Measurements from ENCODE around the gene WDR1. TPM values are rescaled to one million over a fixed set of nuclear protein-coding genes. Genes with fewer than 3 reads are reported as not detected.

Gene WDR1
- total RNA-seq, 1 donor from 2014 or later = 161 TPM

GRCh38 chr4:10077076-10077475 lies 39.5 kb downstream of the WDR1 start:
- Mint-ChIP-seq H3K9me3 (ENCODE audit: unreplicated experiment) (no peaks in the 10 kb centered on the region), H3K4me1 (ENCODE audit: low read depth, unreplicated experiment) (no peaks in the 10 kb centered on the region), H3K27me3 (ENCODE audit: unreplicated experiment) (peaks cover 2% of the 10 kb centered on the region), H3K36me3 (ENCODE audit: unreplicated experiment) (no peaks in the 10 kb centered on the region), H3K27ac (ENCODE audit: unreplicated experiment) (no peak overlapping the region), H3K4me3 (ENCODE audit: unreplicated experiment) (no peak overlapping the region)
- no peak for DNase-seq
- TF ChIP-seq, protein P1, sequence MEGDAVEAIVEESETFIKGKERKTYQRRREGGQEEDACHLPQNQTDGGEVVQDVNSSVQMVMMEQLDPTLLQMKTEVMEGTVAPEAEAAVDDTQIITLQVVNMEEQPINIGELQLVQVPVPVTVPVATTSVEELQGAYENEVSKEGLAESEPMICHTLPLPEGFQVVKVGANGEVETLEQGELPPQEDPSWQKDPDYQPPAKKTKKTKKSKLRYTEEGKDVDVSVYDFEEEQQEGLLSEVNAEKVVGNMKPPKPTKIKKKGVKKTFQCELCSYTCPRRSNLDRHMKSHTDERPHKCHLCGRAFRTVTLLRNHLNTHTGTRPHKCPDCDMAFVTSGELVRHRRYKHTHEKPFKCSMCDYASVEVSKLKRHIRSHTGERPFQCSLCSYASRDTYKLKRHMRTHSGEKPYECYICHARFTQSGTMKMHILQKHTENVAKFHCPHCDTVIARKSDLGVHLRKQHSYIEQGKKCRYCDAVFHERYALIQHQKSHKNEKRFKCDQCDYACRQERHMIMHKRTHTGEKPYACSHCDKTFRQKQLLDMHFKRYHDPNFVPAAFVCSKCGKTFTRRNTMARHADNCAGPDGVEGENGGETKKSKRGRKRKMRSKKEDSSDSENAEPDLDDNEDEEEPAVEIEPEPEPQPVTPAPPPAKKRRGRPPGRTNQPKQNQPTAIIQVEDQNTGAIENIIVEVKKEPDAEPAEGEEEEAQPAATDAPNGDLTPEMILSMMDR (IDR thresholded peaks at IDR 0.05; ENCODE audit: partially characterized antibody, unreplicated experiment) = no peak

DNA sequence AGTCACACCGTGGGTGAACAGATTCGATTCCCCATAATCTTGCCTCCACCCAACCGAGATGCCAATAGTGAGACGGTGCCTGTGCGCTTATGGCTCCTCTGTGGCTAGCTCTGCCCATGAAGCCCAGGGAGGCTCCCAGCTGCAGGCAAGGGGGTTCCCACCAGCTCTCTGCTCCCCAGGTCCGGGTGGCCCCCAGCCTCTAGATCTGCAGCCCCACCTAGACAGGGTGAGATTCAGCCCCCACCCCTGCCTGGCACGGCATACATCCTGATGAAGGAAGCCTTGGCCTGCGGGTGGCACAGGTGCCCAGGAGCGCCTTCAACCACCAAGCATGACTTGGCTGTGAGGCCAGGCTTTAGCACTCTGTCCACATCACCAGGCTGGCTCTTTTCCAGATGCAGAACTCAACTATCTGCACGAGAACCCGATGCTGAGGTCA lies 40.6 kb downstream of the WDR1 start:
- Mint-ChIP-seq H3K4me3 (ENCODE audit: unreplicated experiment) (no peak overlapping the region), H3K9me3 (ENCODE audit: unreplicated experiment) (no peaks in the 10 kb centered on the region), H3K27me3 (ENCODE audit: unreplicated experiment) (peaks cover 2% of the 10 kb centered on the region), H3K27ac (ENCODE audit: unreplicated experiment) (peak overlapping the region; percentile 6), H3K4me1 (ENCODE audit: low read depth, unreplicated experiment) (no peaks in the 10 kb centered on the region), H3K36me3 (ENCODE audit: unreplicated experiment) (no peaks in the 10 kb centered on the region)
- TF ChIP-seq, protein P1 (IDR thresholded peaks at IDR 0.05; ENCODE audit: partially characterized antibody, unreplicated experiment) = no peak
- DNase-seq = no peak

DNA sequence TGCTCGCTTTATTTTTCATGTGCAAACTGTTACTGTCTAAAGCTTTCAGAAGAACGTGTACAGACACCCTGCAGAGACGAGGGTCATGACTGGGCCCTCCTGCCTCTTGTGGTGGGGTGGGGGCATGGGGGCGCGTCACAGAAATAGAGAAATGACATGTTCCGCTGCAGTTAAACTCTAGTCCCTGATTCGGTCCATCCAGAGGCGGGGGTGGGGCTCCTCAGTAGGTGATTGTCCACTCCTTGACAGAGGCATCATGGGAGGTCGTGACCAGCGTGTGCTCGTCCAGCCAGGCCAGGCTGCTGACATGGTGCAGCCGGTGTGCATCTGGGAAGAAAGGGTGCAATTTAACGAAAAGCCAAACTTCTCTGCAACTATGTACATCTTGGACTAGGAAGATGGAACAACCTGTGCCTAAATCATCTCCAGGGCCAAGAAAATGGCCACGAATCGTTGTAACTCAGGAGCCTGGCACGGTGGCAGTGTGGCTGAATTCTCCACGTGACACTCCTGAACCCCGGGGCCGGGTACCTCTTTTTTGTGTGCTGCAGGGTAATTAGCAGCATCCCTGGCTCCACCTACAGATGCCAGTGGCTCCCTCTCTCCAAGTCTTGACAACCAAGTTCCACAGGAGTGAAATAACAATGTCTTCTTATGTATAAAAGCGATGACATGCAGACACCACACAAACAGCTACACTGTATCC lies 41.3 kb downstream of the WDR1 start:
- no peak overlapping the region for H3K4me3 Mint-ChIP-seq (ENCODE audit: unreplicated experiment)
- TF ChIP-seq, protein P1 (IDR thresholded peaks at IDR 0.05; ENCODE audit: partially characterized antibody, unreplicated experiment) = no peak
- no peak for DNase-seq
- no peaks in the 10 kb centered on the region for H3K9me3 Mint-ChIP-seq (ENCODE audit: unreplicated experiment)
- peak overlapping the region; percentile 33 for H3K27ac Mint-ChIP-seq (ENCODE audit: unreplicated experiment)
- H3K36me3 Mint-ChIP-seq (ENCODE audit: unreplicated experiment) = no peaks in the 10 kb centered on the region
- no peaks in the 10 kb centered on the region for H3K4me1 Mint-ChIP-seq (ENCODE audit: low read depth, unreplicated experiment)
- peaks cover 2% of the 10 kb centered on the region for H3K27me3 Mint-ChIP-seq (ENCODE audit: unreplicated experiment)

DNA sequence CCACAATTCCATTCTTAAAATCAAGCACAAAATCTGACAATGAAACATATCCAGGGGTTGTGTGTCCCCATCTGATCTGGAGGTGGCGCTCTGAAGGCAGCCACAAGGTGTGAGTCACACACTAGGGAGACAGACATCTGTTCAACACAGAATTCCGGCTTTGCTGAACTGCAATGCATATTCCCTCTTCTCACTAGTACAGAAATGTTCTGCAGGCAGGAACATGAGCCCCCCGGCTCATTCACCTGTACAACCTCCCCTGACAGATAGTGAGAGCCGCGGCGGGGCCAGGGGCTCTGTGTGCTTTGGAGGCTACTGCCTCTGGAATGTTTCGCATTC lies 41.9 kb downstream of the WDR1 start:
- Mint-ChIP-seq H3K36me3 (ENCODE audit: unreplicated experiment) (no peaks in the 10 kb centered on the region), H3K27ac (ENCODE audit: unreplicated experiment) (peak overlapping the region; percentile 33), H3K9me3 (ENCODE audit: unreplicated experiment) (no peaks in the 10 kb centered on the region), H3K4me1 (ENCODE audit: low read depth, unreplicated experiment) (no peaks in the 10 kb centered on the region), H3K4me3 (ENCODE audit: unreplicated experiment) (no peak overlapping the region), H3K27me3 (ENCODE audit: unreplicated experiment) (peaks cover 2% of the 10 kb centered on the region)
- DNase-seq = no peak
- TF ChIP-seq, protein P1 (IDR thresholded peaks at IDR 0.05; ENCODE audit: partially characterized antibody, unreplicated experiment) = peak; percentile 18

DNA sequence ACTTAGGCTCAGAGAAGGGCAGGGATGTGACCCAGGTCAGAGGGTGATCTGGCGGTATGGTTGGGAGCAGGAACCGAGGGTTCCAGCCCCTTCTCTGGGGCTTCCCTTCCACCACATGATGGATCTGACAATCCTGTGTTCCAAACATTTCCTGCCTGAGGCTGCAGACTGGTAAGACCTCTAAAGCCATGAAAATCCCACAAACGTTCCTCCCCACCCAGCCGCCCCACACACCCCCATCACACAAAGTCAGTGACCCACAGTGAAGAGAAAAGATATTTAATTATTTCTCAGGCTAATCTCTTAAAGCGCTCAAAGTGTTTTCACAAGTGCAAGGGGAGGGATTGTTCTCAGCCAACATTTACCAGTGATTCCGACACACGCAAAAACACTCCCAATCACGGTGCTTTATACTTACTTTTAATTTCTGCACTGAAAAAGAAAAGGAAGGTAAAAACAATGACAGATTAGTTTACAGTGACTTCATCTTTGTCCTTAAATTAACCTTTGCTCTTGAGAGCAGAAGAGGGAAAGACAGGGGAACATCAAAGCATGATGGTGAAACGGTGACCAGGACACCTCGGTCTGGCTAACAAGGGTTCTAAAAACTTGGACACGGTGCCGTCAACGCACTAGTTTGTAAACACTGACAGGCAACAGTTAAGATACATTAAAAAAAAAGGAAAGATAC lies 42.4 kb downstream of the WDR1 start:
- Mint-ChIP-seq H3K27ac (ENCODE audit: unreplicated experiment) (no peak overlapping the region), H3K4me3 (ENCODE audit: unreplicated experiment) (no peak overlapping the region), H3K9me3 (ENCODE audit: unreplicated experiment) (peaks cover 2% of the 10 kb centered on the region), H3K4me1 (ENCODE audit: low read depth, unreplicated experiment) (no peaks in the 10 kb centered on the region), H3K27me3 (ENCODE audit: unreplicated experiment) (peaks cover 2% of the 10 kb centered on the region), H3K36me3 (ENCODE audit: unreplicated experiment) (no peaks in the 10 kb centered on the region)
- TF ChIP-seq, protein P1 (IDR thresholded peaks at IDR 0.05; ENCODE audit: partially characterized antibody, unreplicated experiment) = no peak
- DNase-seq = no peak
